Sigmoid colon (tissue), 4 donors: Measurements from ENCODE around the gene XPR1.

ENCODE experiments used
- EP300 ChIP-seq, 4 donors: sonication (generic); formaldehyde crosslinking; IDR thresholded peaks; one replicate each; pipeline ENCODE4 v1.6.1; 2017; ENCODE audit warnings: antibody characterized with exemption in 4 of 4
- POLR2A ChIP-seq, 2 donors: fragments of 450-650 bp; IDR thresholded peaks; one replicate each; pipeline ENCODE4 v1.6.1; 2016; ENCODE audit warnings: antibody characterized with exemption in 2 of 2, mild to moderate bottlenecking in 2 of 2, moderate library complexity in 2 of 2
- TF ChIP-seq, protein P1 (sequence below), 4 experiments: fragments of 450-650 bp in 3 of 4; fragments of 200-600 bp in 1 of 4; IDR thresholded peaks; one replicate each; pipeline ENCODE4 v1.5.1; 2016 to 2019; ENCODE audit warnings: antibody characterized with exemption in 4 of 4, mild to moderate bottlenecking in 3 of 4, moderate library complexity in 2 of 4

DNA sequence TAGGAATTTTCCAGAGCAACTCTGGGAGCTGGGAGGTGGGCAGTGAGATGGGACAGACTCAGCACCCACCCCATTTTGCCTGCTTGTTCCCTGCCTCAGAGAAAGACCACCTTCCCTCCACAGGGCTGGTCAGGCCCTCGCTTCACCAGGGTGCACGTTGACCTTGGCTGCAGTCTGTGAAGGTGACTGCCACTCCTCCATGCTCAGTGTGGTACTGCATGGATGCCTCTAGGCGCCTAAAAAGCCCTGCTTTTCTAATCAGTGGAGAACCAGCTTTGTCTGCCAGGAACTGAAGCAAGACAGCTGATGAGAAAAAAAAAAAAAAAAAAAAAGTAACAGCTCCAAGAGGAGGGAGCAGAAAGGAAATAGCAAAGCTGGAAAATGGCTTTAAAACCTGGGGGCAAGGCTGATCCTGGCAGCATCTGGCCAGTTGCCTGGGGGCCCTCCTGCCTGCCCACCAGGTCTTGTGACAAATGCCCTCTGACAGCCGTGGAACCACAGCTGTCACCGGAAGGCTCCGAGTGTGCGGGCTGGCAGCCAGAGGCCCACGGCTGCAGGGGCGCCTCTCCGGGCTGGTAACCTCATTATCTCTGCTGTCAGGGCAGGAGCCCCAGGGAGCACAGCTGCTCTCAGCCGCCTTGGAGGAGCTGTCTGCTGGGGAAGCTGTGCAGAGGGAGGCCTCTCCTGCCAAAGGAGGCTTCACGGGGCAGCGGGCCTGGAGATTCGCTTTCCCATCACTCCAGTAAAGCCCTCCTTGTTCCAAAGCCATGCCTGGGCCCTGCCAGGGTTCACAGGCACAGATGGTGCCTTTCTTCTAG, 294.6 kb downstream of the XPR1 start:
- TF ChIP-seq, protein P1, sequence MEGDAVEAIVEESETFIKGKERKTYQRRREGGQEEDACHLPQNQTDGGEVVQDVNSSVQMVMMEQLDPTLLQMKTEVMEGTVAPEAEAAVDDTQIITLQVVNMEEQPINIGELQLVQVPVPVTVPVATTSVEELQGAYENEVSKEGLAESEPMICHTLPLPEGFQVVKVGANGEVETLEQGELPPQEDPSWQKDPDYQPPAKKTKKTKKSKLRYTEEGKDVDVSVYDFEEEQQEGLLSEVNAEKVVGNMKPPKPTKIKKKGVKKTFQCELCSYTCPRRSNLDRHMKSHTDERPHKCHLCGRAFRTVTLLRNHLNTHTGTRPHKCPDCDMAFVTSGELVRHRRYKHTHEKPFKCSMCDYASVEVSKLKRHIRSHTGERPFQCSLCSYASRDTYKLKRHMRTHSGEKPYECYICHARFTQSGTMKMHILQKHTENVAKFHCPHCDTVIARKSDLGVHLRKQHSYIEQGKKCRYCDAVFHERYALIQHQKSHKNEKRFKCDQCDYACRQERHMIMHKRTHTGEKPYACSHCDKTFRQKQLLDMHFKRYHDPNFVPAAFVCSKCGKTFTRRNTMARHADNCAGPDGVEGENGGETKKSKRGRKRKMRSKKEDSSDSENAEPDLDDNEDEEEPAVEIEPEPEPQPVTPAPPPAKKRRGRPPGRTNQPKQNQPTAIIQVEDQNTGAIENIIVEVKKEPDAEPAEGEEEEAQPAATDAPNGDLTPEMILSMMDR (IDR thresholded peaks at IDR 0.05), result no peak
- TF ChIP-seq EP300 (IDR thresholded peaks at IDR 0.05) (no peak), POLR2A (IDR thresholded peaks at IDR 0.05) (no peak)
